ENCODE data around the gene MOB1A.
"Not testable (repeated sequence)": the region's sequence is repeated elsewhere in the genome, so short reads cannot be mapped to it uniquely, and the experiment has no call there.

The MOB1A gene

GRCh38 chr2:74148457-74149246 lies 30.0 kb downstream of the MOB1A start:
- no peak for DNase-seq

- DNase-seq: peak; percentile 84
Measured at GRCh38 chr2:74147727-74148456, 30.8 kb downstream of the MOB1A start, which contains the start of gene BOLA3. BOLA3 (minus strand) TSS chr2:74147912; CDS start chr2:74147874, 38 bp downstream.

- DNase-seq: no peak
Measured at GRCh38 chr2:74146929-74147726, 31.6 kb downstream of the MOB1A start.

DNA sequence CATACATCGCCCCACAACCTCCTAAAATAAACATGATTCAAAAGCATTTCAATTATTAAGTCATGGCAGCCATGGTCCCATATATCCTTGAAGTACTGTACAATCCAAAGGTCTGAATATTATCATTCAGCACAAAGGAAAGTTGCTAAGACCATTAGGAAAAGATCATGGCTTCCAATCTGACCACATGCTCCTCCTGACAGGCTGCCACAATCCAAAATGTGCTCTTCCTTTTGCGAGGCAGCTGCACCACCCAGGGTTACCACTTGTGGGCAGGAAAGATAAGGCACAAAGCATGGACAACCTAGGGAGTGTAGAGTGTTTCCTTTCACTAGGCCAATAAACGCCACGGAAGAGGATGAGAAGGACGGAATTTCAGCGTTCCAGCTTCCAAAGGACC lies 36.3 kb downstream of the MOB1A start:
- no peak for DNase-seq

DNA sequence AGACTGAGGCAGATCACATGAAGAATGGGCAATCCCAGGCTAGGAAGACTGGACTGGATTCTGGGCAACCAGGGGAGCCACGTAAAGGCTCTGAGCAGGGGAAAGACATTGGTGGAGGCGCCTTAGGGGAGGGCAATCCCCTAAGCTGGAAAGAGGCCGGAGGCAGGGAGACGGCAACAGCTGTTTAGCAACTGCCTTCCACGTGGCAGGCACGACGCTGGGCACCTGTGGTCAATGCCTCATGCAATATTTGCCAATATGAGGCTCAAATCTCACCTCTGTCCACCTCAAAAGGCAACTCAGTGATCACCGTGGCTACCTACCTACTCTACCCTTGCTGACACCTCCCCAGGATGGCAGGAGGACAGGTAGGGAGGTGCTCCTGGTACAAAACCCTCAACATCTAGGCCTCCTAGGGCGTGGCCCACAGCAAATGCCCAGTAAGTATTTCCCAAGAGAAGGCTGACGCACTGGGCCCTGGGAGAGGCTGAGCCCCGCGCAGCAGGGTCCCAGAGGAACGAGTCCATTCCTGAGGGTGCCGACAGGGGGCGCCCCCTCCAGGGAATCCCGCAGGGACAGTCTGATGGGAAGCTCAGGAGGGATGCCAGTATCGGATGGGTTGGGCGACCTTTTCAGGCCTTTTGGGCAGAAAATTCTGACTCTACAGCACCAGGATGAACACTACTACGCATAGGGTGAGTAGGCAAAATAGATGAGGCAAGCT lies 39.9 kb downstream of the MOB1A start:
- no peak for DNase-seq

- DNase-seq: no peak
Measured at GRCh38 chr2:74137651-74138599, 40.8 kb downstream of the MOB1A start.

GRCh38 chr2:74131901-74132300 lies 46.8 kb downstream of the MOB1A start:
- no peak for DNase-seq

DNA sequence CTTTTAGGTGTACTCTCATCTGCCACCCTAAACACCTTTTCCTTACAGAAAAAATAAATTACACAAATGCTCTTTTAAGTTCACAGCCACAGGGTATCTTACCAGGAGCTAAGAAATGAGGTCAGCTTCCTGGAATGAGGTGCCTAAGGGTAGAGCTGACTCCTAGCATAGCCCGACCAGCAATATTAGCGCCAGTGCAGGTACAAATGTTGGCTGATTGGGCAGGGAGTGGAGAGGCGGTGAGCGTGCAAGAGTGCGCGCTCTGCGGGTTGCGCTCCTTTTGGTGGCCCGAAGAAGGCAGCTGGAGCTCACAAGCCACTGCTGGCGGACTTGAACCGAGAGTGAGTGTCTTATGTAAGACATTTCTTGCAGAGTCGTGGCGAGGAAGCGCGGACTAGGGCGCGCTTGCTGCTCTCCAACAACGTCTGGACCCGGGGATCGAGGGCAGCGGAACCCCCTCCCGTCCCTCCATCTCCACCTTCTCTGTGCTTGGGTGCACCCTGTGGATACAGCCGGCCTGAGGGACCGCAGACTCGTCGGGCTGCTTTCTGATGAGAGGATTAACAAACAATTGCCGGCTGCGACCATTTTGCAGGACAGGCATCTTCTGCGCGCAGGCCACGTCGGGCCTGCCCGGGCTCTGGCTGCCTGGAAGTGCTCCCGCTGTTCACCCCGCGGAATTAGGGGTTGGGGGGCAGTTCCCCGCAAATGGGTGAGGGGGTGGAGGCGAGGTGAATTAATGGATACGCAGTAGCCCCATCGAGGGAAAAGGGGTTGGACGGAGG lies 48.3 kb downstream of the MOB1A start:
- DNase-seq: no peak

- no peak for DNase-seq
Measured at GRCh38 chr2:74128206-74128605, 50.5 kb downstream of the MOB1A start.

DNA sequence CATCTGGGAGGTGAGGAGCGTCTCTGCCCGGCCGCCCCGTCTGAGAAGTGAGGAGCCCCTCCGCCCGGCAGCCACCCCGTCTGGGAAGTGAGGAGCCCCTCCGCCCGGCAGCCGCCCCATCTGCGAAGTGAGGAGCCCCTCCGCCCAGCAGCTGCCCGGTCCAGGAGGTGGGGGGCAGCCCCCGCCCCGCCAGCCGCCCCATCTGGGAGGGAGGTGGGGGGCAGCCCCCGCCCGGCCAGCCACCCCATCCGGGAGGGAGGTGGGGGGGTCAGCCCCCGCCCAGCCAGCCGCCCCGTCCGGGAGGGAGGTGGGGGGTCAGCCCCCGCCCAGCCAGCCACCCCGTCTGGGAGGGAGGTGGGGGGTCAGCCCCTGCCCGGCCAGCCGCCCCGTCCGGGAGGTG lies 54.7 kb downstream of the MOB1A start:
- not testable (repeated sequence) for DNase-seq

DNA sequence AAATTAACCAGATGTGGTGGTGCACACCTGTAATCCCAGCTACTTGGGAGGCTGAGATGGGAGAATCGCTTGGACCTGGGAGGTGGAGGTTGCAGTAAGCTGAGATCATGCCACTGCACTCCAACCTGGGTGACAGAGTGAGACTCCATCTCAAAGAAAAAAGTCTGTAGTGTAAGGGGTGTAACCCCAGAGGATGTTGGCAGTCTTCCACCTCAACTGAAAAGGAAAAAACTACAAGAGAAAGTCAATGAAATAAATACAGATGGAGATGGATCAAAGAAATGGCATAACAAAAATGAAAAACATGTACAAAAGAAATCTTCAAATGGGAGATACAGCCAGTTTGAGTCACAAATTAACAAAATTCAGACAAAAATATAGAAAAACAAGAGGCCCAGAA lies 56.8 kb downstream of the MOB1A start:
- not testable (repeated sequence) for DNase-seq

DNA sequence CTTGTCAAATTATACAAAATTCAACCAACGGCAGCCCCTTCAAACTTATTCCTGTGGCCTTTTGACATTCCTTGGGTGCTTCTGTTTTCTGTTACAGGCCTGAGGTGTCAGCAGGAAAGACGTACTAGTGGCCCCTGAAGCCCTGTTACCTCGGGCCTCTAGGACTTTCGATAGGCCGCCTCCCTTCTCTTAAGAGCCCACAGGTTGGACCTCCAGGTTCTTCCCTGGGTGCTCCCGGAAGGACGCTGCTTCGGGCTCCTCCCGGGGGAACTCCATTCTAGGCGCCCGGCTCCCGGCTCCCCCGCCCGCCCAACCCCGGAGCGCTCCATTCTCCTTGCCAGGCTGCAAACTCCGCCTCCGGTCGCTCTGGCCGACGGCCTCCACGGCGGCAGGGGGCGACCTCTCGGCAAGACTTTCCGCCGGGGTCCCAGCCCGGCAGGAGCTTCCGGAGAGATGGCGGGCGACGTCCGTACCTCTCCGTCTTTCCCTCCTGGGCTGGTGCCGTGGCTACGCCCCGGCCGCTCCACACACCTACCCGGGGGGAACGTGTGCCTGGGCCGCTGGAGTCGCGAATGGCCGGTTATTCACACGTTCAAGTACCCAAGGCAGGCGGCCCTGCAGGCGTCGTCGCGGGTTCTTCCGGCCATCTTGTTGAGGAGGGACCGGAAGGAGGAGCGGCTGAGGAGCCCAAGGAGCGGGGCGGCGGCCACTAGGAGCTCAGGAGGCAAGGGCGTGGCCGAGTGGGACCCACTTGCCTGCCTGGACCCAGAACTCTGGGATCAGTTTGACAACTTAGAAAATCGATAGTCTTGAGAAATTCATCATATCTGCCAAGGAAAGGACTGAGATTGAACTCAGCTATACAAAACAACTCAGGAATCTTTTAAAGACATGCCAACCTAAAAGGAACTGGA lies 58.5 kb downstream of the MOB1A start:
- peak; percentile 86 for DNase-seq

DNA sequence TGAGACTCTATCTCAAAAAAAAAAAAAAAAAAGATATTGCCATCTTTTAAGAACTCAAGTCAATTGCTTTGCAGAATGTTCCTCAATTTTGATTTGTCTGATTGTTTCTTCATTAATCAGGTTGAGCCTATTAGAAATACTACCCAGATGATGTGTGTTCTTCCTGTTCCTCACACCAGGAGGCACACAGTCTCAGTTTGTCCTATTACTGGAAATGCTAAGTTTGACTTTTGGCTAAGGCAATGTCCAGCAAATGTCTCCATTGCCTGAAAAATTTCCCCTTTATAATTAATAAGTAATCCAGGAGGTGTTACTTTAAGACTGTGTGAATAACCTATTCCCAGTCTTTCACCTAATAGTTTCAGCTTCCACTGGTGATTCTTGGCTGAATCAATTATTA lies 59.3 kb downstream of the MOB1A start:
- no peak for DNase-seq

DNA sequence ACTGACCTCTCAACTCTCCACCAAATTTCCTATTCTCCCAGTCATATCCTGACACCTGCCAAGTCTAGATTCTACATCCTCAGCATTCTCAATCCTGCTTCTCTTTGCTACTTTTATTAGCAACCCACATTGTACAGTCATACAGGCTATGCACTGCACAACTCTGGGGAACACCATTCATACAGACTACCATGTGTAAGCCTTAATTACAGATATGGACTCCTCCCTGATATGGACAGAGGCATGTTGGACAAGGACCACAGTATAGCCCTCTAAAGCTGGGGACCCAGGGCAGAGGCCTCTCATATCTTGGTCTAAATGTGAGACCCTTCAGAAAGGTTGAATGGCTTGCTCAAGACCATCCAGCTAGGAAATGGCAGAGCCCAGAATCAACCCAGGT lies 67.3 kb downstream of the MOB1A start:
- no peak for DNase-seq

GRCh38 chr2:74110537-74110936 lies 68.1 kb downstream of the MOB1A start:
- DNase-seq: no peak

DNA sequence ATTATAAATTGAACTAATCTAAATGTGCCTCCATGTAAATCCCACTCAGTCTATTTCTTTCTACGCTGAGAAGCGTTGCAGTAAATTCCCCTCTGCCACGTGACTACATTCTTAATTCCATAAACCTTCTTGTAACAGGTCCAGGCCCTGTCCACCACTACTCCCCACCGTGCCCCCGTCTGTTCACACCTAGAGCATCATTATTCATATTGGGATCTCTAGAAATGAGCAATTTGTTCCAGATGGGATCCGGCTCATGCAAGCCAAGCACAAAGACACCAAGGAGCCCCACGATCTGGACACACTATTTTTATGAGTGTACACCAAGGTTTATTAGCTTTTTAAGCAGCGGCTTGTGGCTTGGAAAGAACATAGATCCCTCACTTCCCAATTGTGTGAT lies 69.1 kb downstream of the MOB1A start:
- DNase-seq: no peak

GRCh38 chr2:74107071-74107470 lies 71.6 kb downstream of the MOB1A start:
- DNase-seq: no peak

DNA sequence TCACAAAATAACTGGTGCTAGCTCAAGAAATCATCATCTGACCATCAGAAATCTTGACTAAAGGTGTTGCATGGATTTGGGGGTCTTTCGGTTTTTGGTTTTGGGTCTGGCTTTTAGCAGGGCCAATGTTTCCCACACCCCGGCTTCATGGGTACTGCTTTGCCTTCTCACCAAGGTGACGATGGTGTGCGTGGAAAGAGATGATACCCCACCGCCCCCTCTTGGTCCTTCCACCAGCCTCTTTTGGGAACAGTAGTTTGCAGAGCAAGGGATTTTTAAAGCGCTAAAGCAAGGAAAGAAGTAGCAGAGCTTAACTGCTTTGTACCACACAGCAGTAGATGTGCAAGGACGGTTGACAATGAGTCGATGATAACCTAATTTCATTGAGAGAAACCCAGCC lies 73.3 kb downstream of the MOB1A start:
- DNase-seq: no peak

- DNase-seq: peak; percentile 14
Measured at GRCh38 chr2:74104839-74105238, 73.8 kb downstream of the MOB1A start.

DNA sequence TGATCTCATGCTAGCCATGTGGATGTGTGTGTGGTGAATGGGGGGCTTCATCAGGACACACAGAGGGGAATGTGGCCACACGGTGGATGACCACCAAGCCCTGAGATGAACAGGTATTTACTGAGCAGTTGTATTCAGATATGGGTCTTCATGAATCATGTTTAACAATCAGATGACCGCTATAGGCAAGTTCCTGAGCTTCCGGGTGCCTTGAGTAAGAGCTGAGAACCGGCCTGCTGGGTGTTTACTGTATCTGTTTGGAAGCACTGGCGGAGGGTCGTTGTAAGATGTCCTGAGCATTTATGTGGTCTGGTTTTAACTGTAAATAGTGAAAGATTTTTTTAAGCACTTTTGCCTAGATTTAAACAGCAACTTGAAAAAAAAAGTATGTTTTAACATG lies 74.9 kb downstream of the MOB1A start:
- DNase-seq: no peak
